ENCODE measurements around the gene STX16.

DNA sequence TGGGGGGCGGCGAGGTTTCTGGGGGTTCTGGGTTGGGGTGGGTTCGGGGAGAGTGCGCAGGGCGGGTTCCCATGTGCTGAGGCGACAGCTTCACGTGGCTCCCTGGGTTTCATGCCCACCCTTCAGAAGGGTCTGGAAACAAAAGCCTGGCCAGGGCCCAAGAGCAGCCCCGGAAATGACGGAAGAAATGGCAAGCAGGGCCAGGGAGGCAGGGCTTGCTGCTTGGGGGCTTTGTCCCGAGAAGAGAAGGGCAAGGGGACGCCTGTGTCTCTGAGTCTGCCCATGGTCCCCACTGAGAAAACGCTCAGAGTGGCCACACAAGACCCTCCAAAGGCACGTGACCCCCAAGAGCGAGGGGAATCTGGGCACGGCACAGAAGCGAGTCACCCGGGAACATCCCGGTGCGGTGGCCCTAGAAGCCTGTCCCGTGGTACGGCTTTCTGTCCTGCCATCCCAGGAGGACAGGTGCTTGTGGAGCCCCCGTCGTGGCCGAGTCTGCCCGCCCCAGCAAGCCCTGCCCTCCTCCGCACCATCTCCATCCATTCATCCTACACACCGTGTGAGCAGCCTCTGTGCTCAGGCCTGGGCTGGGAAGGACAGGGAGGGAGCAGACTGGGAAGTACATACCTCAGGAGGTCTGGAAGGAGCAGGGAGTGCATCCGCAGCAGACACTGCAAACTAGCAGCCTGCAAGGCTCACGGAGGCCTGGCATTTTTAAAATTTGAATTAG, 50.5 kb downstream of the STX16 start:
- TF ChIP-seq, protein P1, sequence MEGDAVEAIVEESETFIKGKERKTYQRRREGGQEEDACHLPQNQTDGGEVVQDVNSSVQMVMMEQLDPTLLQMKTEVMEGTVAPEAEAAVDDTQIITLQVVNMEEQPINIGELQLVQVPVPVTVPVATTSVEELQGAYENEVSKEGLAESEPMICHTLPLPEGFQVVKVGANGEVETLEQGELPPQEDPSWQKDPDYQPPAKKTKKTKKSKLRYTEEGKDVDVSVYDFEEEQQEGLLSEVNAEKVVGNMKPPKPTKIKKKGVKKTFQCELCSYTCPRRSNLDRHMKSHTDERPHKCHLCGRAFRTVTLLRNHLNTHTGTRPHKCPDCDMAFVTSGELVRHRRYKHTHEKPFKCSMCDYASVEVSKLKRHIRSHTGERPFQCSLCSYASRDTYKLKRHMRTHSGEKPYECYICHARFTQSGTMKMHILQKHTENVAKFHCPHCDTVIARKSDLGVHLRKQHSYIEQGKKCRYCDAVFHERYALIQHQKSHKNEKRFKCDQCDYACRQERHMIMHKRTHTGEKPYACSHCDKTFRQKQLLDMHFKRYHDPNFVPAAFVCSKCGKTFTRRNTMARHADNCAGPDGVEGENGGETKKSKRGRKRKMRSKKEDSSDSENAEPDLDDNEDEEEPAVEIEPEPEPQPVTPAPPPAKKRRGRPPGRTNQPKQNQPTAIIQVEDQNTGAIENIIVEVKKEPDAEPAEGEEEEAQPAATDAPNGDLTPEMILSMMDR (CRISPR knock-in tag; IDR thresholded peaks at IDR 0.05), result no peak
- TF ChIP-seq, protein P2, sequence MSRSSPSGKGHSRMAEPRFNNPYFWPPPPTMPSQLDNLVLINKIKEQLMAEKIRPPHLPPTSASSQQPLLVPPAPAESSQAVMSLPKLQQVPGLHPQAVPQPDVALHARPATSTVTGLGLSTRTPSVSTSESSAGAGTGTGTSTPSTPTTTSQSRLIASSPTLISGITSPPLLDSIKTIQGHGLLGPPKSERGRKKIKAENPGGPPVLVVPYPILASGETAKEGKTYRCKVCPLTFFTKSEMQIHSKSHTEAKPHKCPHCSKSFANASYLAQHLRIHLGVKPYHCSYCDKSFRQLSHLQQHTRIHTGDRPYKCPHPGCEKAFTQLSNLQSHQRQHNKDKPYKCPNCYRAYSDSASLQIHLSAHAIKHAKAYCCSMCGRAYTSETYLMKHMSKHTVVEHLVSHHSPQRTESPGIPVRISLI (CRISPR knock-in tag; IDR thresholded peaks at IDR 0.05; ENCODE audit: borderline replicate concordance), result no peak
- TF ChIP-seq ZNF530 (CRISPR knock-in tag; IDR thresholded peaks at IDR 0.05; ENCODE audit: low read depth), result no peak
- TF ChIP-seq, protein P3, sequence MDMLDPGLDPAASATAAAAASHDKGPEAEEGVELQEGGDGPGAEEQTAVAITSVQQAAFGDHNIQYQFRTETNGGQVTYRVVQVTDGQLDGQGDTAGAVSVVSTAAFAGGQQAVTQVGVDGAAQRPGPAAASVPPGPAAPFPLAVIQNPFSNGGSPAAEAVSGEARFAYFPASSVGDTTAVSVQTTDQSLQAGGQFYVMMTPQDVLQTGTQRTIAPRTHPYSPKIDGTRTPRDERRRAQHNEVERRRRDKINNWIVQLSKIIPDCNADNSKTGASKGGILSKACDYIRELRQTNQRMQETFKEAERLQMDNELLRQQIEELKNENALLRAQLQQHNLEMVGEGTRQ (IDR thresholded peaks at IDR 0.05; ENCODE audit: low read depth, low read length), result no peak
- TF ChIP-seq, protein P3 (CRISPR knock-in tag; IDR thresholded peaks at IDR 0.05; ENCODE audit: borderline replicate concordance), result no peak
- TF ChIP-seq ARHGAP35 (CRISPR knock-in tag; IDR thresholded peaks at IDR 0.05; ENCODE audit: borderline replicate concordance), result no peak
- no peak for TF ChIP-seq POLR2A (IDR thresholded peaks at IDR 0.05; ENCODE audit: insufficient read depth in 1 of 2, low read depth in 2 of 2, low read length in 2 of 2)
- no peak for TF ChIP-seq ISX (CRISPR knock-in tag; conservative IDR thresholded peaks at IDR 0.05)
- no peak for TF ChIP-seq U2AF1 (optimal IDR thresholded peaks at IDR 0.05; ENCODE audit: low read depth, low read length)
- TF ChIP-seq ZC3H4 (CRISPR knock-in tag; IDR thresholded peaks at IDR 0.05; ENCODE audit: borderline replicate concordance), result no peak
- TF ChIP-seq, protein P4, sequence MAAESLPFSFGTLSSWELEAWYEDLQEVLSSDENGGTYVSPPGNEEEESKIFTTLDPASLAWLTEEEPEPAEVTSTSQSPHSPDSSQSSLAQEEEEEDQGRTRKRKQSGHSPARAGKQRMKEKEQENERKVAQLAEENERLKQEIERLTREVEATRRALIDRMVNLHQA (CRISPR knock-in tag; IDR thresholded peaks at IDR 0.05), result no peak
